Effector CD8-positive, alpha-beta T cell (primary cell): ENCODE results near the gene NDUFB5.
A peak's percentile ranks its signal among the peaks of the same experiment; 100 is the strongest.
"Not testable (repeated sequence)": the region's sequence is repeated elsewhere in the genome, so short reads cannot be mapped to it uniquely, and the experiment has no call there.

Source experiments
- DNase-seq: peaks from one replicate; lab custom pipeline; 2025; lab: John Stamatoyannopoulos, UW

NDUFB5 gene

DNA sequence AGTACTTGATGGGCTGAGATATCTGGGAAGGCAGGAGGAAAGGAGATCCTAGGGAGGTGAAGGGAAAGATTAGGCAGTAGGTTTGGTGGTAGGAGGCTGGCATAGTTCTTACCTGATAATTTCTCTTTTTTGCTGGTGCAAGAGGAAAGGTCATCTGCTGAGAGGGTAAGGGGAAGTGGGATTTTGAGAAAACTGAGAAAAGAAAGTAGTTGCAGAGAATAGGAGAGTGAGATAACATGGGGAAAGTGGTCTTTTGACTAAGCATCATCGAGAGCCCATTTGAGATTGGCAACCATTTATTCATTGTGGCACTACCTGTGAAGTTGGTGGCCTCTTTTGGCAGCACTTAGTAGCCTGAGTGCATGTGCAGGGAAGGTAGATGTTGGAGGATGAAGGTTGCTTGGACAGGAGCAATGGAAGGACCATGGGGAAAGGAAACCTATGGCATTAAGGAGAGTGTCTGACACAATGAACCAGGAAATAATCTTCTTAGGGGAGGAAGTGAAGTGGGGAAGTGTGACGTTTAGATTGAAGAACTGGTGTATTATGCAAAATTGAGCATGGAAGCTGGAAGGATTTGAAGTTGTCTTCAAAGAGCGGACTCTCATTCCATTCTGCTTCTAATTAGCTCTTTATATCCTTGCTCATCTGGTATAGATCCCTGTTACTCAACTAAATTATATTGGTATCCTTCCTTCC lies 26.3 kb downstream of the NDUFB5 start:
- DNase-seq = no peak

- DNase-seq = no peak
Measured at GRCh38 chr3:179640469-179640868, 35.9 kb downstream of the NDUFB5 start.

- no peak for DNase-seq
Measured at GRCh38 chr3:179642871-179643270, 38.3 kb downstream of the NDUFB5 start.

- DNase-seq = not testable (repeated sequence)
Measured at GRCh38 chr3:179643837-179644236, 39.2 kb downstream of the NDUFB5 start.

- no peak for DNase-seq
Measured at GRCh38 chr3:179646177-179646576, 41.6 kb downstream of the NDUFB5 start.

DNA sequence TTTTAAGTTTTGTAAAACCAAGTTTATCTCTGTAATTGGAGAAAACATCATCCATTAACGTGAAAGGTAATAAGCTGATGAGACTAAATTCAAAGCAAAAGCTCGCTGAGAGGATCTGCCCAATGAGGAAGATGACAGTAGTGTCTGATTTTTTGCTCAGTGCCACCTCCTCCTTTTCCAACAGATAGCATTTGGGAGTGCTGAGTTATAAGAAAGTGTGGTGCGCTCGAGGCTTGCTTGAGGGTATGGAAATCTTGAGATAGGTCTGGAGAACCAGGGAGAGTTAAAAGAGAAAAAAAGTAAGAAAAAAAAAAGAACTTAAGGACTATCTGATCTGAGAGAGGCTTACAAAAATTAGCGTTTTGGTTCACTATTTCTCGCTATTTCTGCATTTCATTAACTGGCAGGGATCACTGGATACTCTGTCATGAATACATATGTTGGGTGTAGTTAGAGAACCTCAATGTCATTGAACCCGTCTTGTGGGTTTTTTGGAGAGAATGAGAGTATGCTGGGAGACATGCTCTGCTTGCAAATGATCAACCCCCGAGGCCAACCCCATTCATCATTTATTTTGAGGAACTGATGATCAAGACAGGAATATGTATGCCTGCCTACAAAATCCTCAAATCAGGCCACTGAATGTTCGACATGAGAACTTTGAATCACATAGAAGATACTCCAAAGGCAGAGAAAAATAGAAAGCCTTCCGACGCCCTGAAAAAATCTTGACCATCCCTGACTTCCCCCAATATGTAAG lies 47.3 kb downstream of the NDUFB5 start:
- DNase-seq = no peak

GRCh38 chr3:179652447-179653095 lies 48.0 kb downstream of the NDUFB5 start, which contains the start of gene USP13:
Gene USP13 (plus strand): TSS chr3:179653040. CDS start chr3:179653226, 186 bp downstream.
- DNase-seq = peak; percentile 55

GRCh38 chr3:179653096-179653797 lies 48.7 kb downstream of the NDUFB5 start:
- DNase-seq = peak; percentile 29

DNA sequence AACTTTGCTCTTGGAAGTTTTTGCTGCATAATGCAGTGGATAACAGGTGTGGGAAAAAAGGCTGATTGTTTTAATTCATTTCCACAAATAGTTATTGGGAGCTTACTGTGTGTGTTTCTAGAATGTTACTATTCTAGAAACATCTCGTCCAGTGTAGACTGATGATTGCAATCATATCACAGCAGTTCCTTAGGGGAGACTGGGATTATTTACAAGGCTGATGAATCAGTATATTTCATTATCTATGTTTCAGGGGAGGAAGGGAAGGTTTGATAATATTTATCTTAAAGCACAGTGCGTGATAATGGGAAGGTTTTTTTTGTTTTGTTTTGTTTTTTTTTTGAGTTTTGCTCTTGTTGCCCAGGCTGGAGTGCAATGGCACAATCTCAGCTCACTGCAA lies 50.6 kb downstream of the NDUFB5 start:
- no peak for DNase-seq

DNA sequence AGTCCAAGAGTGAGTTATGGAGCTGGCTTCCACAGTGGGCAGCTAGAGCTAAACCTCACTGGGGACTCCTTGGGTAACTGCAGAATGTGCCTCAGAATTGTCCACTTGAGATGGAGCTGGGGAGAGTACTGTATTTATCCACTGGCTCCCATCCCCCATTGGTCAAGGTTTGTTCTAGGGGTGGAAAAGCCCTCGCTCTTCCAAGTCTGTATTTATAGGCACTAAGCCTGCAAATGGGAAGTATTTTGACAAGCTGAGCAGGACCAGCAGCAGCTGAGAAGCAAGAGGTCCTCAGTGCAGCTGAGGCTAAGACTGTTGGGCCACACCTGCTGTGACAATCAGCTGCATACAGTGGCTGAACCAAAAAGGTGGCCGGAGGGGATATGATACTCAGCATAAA lies 54.0 kb downstream of the NDUFB5 start:
- DNase-seq = no peak

DNA sequence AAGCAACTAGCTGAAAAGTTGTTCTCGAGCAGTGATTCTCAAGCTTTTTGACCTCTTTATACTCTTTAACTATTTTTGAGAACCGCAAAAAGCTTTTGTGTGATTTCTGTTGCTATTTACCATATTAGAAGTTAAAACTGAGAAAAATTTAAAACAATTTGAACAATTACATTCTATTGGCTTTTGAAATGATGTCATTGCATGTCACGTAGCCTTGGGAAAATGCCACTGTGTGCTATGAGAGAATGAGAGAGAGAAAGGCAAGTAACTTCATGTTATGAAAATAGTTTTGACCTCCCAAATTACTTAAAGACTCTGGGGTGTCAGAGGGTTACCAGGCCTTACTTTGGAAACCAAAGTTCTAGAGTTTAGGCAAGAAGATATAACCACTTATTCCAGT lies 56.3 kb downstream of the NDUFB5 start:
- DNase-seq = no peak

GRCh38 chr3:179661777-179662176 lies 57.2 kb downstream of the NDUFB5 start:
- no peak for DNase-seq

DNA sequence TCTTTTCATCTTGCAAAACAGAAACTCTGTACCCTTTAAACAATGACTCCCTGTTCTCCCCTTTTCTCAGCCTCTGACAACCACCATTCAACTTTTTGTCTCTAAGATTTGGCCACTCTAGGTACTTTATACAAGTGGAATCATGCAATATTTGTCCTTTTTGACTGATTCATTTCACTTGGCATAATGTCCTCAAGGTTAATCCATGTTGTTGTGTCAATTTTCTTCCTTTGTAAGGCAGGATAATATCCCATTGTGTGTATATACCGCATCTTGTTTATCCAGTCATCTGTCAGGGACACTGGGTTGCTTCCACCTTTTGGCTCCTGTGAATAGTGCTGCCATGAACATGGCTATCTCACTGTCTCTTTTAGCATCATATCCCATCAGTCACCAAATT lies 58.5 kb downstream of the NDUFB5 start:
- no peak for DNase-seq

DNA sequence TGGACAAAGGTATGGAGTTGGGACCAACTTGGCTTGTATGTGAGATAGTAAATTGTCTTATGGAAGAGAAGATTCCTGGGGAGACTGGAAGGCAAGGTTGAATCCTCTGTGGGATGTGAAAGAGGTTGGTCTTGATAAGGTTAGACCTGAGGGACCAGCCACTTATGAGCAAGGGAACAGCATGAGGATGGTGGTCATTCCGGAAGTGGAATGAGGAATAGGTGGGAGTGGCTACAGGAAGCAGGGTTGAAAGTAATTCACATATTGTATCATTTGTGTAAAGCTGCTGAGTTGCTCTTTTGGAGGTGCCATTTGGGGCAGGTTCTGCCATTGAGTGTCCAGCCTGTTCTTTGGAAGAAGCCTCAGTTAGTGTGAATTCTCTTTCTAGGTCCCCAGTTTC lies 61.4 kb downstream of the NDUFB5 start:
- DNase-seq = no peak

- DNase-seq = no peak
Measured at GRCh38 chr3:179666436-179667035, 61.9 kb downstream of the NDUFB5 start.

DNA sequence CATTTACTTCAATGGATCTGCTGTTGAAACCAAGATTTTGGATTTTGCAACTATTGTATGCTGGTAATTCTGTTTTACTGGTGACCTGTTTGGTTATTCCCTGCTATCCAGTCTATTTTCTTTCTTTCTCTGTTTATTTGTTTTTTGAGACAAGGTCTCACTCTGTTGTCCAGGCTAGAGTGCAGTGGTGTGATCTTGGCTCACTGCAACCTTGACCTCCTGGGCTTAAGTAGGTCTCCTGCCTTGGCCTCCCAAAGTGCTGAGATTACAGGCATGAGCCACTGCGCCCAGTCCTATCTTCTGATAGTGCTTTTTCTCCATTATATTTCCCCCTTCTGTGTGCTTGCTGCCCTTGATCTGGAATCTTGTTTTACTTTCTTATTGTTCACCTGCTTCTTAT lies 63.8 kb downstream of the NDUFB5 start:
- no peak for DNase-seq

- DNase-seq = no peak
Measured at GRCh38 chr3:179670311-179670710, 65.7 kb downstream of the NDUFB5 start.

- DNase-seq = no peak
Measured at GRCh38 chr3:179671309-179671708, 66.7 kb downstream of the NDUFB5 start.

- DNase-seq = no peak
Measured at GRCh38 chr3:179671747-179672242, 67.2 kb downstream of the NDUFB5 start.

DNA sequence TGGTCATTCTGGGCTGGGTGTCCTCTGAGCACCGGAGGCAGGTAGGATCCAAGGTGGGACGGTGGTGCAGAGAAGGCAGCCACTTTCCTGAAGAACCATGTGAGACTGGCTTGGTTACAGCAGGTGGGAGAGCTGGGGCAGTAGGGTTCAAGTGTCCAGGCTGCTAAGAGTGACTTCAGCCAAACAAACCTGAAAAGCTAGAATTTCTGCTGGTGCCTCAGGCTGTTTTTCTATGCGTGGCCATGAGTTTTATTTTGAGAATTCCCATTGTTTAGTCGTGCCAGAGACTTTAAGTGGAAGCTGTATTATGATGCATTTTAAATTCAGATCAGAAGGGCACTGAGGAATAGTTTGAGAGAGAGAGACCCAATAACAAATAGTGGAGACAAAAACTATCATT lies 68.3 kb downstream of the NDUFB5 start:
- DNase-seq = no peak

DNA sequence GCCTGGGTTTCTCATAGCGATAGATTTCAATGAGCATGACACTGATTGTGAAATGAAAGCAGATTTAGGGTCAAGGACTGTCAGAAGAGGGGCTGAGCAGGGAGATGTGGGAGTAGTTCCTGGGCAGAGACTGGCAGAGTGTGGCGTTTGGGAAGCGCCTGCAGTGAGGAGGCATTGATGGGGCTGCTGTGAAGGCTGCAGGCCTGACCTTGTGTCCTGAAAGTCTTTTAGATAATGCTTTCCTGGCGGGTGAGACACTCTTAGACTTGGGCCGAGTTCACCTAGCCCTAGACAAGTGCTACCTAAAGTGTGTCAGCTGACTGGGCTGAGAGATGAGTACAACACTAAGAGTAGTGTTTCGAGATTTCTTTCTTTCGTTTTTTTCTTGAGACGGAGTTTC lies 68.9 kb downstream of the NDUFB5 start:
- DNase-seq = no peak

DNA sequence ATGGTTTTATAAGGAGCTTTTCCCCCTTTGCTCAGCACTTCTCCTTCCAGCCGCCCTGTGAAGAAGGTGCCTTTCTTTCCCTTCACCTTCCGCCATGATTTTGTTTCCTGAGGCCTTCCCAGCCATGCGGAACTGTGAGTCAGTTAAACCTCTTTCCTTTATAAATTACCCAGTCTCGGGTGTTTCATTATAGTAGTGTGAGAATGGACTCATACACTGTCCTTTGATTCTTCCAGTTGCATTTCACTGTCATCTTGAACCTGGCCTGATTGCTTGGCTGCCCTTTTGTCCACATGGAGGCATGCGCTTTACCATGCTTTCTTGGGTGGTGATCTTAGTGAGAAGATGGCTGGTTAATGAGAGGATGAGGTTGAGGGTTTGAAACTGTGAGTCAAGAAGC lies 71.5 kb downstream of the NDUFB5 start:
- DNase-seq = no peak
